OCI-LY7 (cell line): ENCODE results near the gene STK11IP. TPM values are rescaled to one million over a fixed set of nuclear protein-coding genes. Genes with fewer than 3 reads are reported as not detected.

Experiments used
- BruUV-seq: library from RNA; stranded (reverse); fragments of 400-500 nt; replicated peaks from 2 replicates; lab custom pipeline; 2021; lab: Mats Ljungman, UMichigan
- CTCF ChIA-PET: fragments of 300-600 bp; sonication (Branson Sonifier 250); formaldehyde crosslinking; loops from one replicate; lab custom pipeline; 2022; ENCODE audit warnings: antibody characterized with exemption; ENCODE audit not compliant: unreplicated experiment; lab: Charles Lee
- POLR2A ChIA-PET: fragments of 300-600 bp; sonication (Branson Sonifier 250); formaldehyde crosslinking; loops from one replicate; lab custom pipeline; 2022; ENCODE audit warnings: antibody characterized with exemption; lab: Charles Lee
- DNase-seq: peaks from one replicate; pipeline ENCODE4 v3.0.0-alpha.2; 2015; ENCODE audit warnings: low spot score
- H2AFZ ChIP-seq: fragments of 200-600 bp; sonication (generic), shearing (Covaris generic); 2 replicates; pipeline ENCODE4 v1.6.1; 2014; ENCODE audit warnings: mild to moderate bottlenecking, antibody characterized with exemption, low read length, moderate library complexity
- H3K27ac ChIP-seq: fragments of 200-600 bp; sonication (generic); 2 replicates; pipeline ENCODE4 v1.5.1; 2014; ENCODE audit warnings: mixed run types, low read depth, mild to moderate bottlenecking, moderate library complexity, low read length, inconsistent platforms; ENCODE audit not compliant: poor library complexity, severe bottlenecking
- H3K36me3 ChIP-seq: fragments of 200-600 bp; sonication (generic); 2 replicates; pipeline ENCODE4 v1.6.1; 2014; ENCODE audit warnings: mild to moderate bottlenecking, antibody characterized with exemption, low read length, moderate library complexity, mixed read lengths; ENCODE audit not compliant: insufficient read depth
- H3K4me1 ChIP-seq: fragments of 200-600 bp; sonication (generic); 2 replicates; pipeline ENCODE4 v1.5.1; 2014; ENCODE audit warnings: mild to moderate bottlenecking, low read length; ENCODE audit not compliant: insufficient read depth, poor library complexity, severe bottlenecking
- H3K4me2 ChIP-seq: fragments of 200-600 bp; sonication (generic); 2 replicates; pipeline ENCODE4 v1.6.1; 2014; ENCODE audit warnings: mild to moderate bottlenecking, low read length
- H3K4me3 ChIP-seq: fragments of 200-600 bp; sonication (generic); 2 replicates; pipeline ENCODE4 v1.5.1; 2014; ENCODE audit warnings: mild to moderate bottlenecking, low read depth, low read length; ENCODE audit not compliant: poor library complexity, severe bottlenecking
- H3K79me2 ChIP-seq: fragments of 200-600 bp; sonication (generic); 2 replicates; pipeline ENCODE4 v1.6.1; 2016; ENCODE audit warnings: low read depth, mild to moderate bottlenecking, low read length, moderate library complexity, mixed read lengths; ENCODE audit not compliant: insufficient read depth
- H3K9me2 ChIP-seq: fragments of 200-600 bp; sonication (generic); 2 replicates; pipeline ENCODE4 v1.6.1; 2016; ENCODE audit warnings: mild to moderate bottlenecking, low read length, mixed read lengths; ENCODE audit not compliant: insufficient read depth
- H3K9me3 ChIP-seq: fragments of 200-600 bp; sonication (generic); 2 replicates; pipeline ENCODE4 v1.6.1; 2014; ENCODE audit warnings: mild to moderate bottlenecking, mixed run types, low read length, mixed read lengths
- H4K20me1 ChIP-seq: fragments of 200-600 bp; sonication (generic); 2 replicates; pipeline ENCODE4 v1.6.1; 2014; ENCODE audit warnings: mild to moderate bottlenecking, antibody characterized with exemption, low read length, moderate library complexity, mixed read lengths; ENCODE audit not compliant: insufficient read depth
- EZH2phosphoT487 ChIP-seq: fragments of 200-600 bp; sonication (generic); IDR thresholded peaks from 2 replicates; pipeline ENCODE4 v1.6.1; 2018; ENCODE audit warnings: low read depth, borderline replicate concordance, mild to moderate bottlenecking, mixed run types, antibody characterized with exemption, low read length, moderate library complexity, mixed read lengths
- intact Hi-C: fragments of 100-400 bp; cut with micrococcal nuclease; formaldehyde crosslinking; loops from one replicate; pipeline ENCODE4 v1.10.0; 2022; ENCODE audit not compliant: unreplicated experiment
- total RNA-seq, 2 experiments: library from RNA; depleted of rRNA in 1 of 2; stranded (reverse); fragments of >200 nt in 1 of 2; shearing (Covaris generic) in 1 of 2; gene quantifications; 2 replicates each; pipeline ENCODE4 v1.2.3, GENCODE V29; 2014 to 2022
- TF ChIP-seq, protein P1 (sequence below): fragments of 200-600 bp; sonication (generic); conservative IDR thresholded peaks from 2 replicates; pipeline ENCODE4 v1.5.1; 2014; ENCODE audit warnings: mild to moderate bottlenecking, antibody characterized with exemption, low read length, moderate library complexity, mixed read lengths

The STK11IP gene
- total RNA-seq, 2 experiments from 2014 or later, result 26.5 to 37.6 TPM

DNA sequence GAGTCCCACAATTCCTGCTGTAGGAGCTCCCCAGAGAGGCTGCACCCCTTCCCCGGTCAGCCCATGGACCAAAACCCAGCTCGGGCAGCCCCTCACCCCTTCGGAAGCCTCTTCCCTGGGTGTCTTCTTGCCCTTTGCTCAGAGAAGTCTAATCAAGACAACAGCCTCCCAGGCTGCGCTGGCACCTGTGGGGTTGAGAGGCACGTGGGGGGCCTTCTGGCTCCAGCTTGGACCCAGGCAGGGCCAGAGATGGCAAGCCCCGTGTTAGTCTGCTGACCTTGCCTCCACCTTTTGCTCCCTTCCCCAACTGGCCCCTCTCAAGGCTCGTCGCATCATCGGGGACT lies 40.2 kb downstream of the STK11IP start:
- no peaks in the 10 kb centered on the region for H3K79me2 ChIP-seq
- H2AFZ ChIP-seq, result no peak overlapping the region
- DNase-seq, result no peak
- no peak overlapping the region for H3K4me2 ChIP-seq
- no peaks in the 10 kb centered on the region for H4K20me1 ChIP-seq
- TF ChIP-seq, protein P1, sequence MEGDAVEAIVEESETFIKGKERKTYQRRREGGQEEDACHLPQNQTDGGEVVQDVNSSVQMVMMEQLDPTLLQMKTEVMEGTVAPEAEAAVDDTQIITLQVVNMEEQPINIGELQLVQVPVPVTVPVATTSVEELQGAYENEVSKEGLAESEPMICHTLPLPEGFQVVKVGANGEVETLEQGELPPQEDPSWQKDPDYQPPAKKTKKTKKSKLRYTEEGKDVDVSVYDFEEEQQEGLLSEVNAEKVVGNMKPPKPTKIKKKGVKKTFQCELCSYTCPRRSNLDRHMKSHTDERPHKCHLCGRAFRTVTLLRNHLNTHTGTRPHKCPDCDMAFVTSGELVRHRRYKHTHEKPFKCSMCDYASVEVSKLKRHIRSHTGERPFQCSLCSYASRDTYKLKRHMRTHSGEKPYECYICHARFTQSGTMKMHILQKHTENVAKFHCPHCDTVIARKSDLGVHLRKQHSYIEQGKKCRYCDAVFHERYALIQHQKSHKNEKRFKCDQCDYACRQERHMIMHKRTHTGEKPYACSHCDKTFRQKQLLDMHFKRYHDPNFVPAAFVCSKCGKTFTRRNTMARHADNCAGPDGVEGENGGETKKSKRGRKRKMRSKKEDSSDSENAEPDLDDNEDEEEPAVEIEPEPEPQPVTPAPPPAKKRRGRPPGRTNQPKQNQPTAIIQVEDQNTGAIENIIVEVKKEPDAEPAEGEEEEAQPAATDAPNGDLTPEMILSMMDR, result no peak
- TF ChIP-seq EZH2phosphoT487, result no peak
- H3K9me2 ChIP-seq, result no peaks in the 10 kb centered on the region
- CTCF ChIA-PET, result no interaction called here
- H3K4me1 ChIP-seq, result peaks cover 3% of the 10 kb centered on the region
- BruUV-seq, result no TSS peak
- POLR2A ChIA-PET, result no interaction called here
- no peaks in the 10 kb centered on the region for H3K9me3 ChIP-seq
- no peaks in the 10 kb centered on the region for H3K36me3 ChIP-seq
- no peak overlapping the region for H3K27ac ChIP-seq
- intact Hi-C loops, result no loop called here
- H3K4me3 ChIP-seq, result no peak overlapping the region

DNA sequence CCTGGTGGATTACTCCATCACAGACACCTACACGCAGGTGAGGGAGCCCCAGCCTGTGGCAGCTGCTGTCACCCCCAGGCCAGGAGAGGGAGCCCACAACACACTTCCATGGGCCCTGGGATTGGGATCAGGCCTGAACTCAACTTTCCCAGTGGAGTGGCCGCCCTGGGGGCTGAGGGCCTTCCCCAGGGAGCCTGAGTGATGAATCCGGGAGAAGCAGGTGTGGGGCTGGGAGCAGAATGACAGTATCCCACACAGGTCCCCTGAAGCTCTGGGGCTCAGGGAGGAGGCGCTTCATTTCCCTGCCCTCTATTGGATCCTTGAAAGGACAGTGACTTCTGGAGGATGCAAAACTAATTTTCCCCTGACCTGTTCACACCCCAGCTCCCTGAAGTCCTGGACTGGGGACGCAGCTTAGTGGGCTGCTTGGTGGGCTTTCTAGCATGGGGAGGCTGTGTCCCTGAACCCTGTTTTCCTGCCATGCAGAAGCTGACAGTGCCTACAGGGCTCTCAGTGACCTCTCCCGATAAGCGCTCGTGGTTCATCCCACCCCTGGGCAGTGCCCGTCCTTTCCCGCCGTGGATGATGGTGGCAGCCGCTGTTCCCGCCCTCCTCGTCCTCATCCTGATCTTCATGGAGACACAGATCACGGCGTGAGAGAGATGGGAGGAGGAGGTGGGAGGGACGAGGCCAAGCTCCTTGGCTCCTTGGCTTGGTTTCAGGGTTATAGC lies 40.7 kb downstream of the STK11IP start:
- TF ChIP-seq EZH2phosphoT487, result no peak
- TF ChIP-seq, protein P1, result 0 out of 2 replicates have a peak, but pooled peaks have one; percentile 14
- ChIA-PET POLR2A (no interaction called here), CTCF (no interaction called here)
- H3K9me3 ChIP-seq, result no peaks in the 10 kb centered on the region
- H3K4me3 ChIP-seq, result no peak overlapping the region
- no peaks in the 10 kb centered on the region for H3K79me2 ChIP-seq
- no peak overlapping the region for H3K27ac ChIP-seq
- H2AFZ ChIP-seq, result no peak overlapping the region
- H3K36me3 ChIP-seq, result no peaks in the 10 kb centered on the region
- BruUV-seq, result no TSS peak
- no peaks in the 10 kb centered on the region for H3K9me2 ChIP-seq
- no peak overlapping the region for H3K4me2 ChIP-seq
- DNase-seq, result no peak
- intact Hi-C loops, result no loop called here
- no peaks in the 10 kb centered on the region for H4K20me1 ChIP-seq
- H3K4me1 ChIP-seq, result peaks cover 6% of the 10 kb centered on the region
